Esophagus squamous epithelium (tissue), 5 donors: ENCODE results near the gene ASAP2. TPM values are rescaled to one million over a fixed set of nuclear protein-coding genes. Genes with fewer than 3 reads are reported as not detected.

Experiments
- DNase-seq: peaks from one replicate; lab custom pipeline; 2025; lab: John Stamatoyannopoulos, UW
- H3K27ac ChIP-seq, 4 donors: fragments of 200-600 bp; sonication (generic); one replicate each; pipeline ENCODE4 v1.5.1; 2016 to 2019; ENCODE audit warnings: mild to moderate bottlenecking in 1 of 4
- H3K27me3 ChIP-seq, 4 donors: fragments of 200-600 bp; sonication (generic); 1 replicate in 3 of 4; 2 replicates in 1 of 4; pipeline versions ENCODE4 v1.5.1 to v1.6.0; 2017 to 2021; ENCODE audit warnings: antibody characterized with exemption in 1 of 4
- H3K36me3 ChIP-seq, 3 donors: fragments of 200-600 bp; sonication (generic); one replicate each; pipeline ENCODE4 v1.5.1; 2016 to 2019
- H3K4me1 ChIP-seq, 3 donors: fragments of 200-600 bp; sonication (generic); one replicate each; pipeline ENCODE4 v1.5.1; 2017 to 2019
- H3K4me3 ChIP-seq, 4 donors: fragments of 200-600 bp; sonication (generic); 1 replicate in 3 of 4; 2 replicates in 1 of 4; pipeline ENCODE4 v1.5.1; 2016 to 2019; ENCODE audit warnings: mild to moderate bottlenecking in 2 of 4, moderate library complexity in 1 of 4
- H3K9me3 ChIP-seq, 3 donors: fragments of 200-600 bp; sonication (generic); one replicate each; pipeline ENCODE4 v1.5.1; 2016 to 2019
- POLR2A ChIP-seq, 4 donors: fragments of 450-650 bp; IDR thresholded peaks; one replicate each; pipeline ENCODE4 v1.6.1; 2017; ENCODE audit warnings: antibody characterized with exemption in 4 of 4, mild to moderate bottlenecking in 4 of 4, moderate library complexity in 3 of 4
- WGBS, 2 donors: methylation state at CpG; one replicate each; pipeline ENCODE4 v1.1.5; 2018; 5-methylcytosine and 5-hydroxymethylcytosine counted together
- intact Hi-C: fragments of 100-400 bp; cut with DNase I; formaldehyde crosslinking; loops from one replicate; pipeline ENCODE4 v1.15.0; 2022
- total RNA-seq, 4 donors: library from RNA; depleted of rRNA; stranded (reverse); fragments of >200 nt; gene quantifications; one replicate each; pipeline ENCODE4 v1.1.0, GENCODE V29; 2016
- TF ChIP-seq, protein P1 (sequence below), 6 experiments: fragments of 450-650 bp in 4 of 6; fragments of 200-600 bp in 2 of 6; sonication (generic) in 2 of 6; IDR thresholded peaks; one replicate each; pipeline ENCODE4 v1.5.1; 2016 to 2019; ENCODE audit warnings: antibody characterized with exemption in 6 of 6, mild to moderate bottlenecking in 4 of 6, moderate library complexity in 4 of 6
- donor health status: DM: yes; HTN: yes; CAD: no.

The ASAP2 gene
- total RNA-seq, 4 donors from 2014 or later = 3.3 to 15.3 (median 6.9) TPM

DNA sequence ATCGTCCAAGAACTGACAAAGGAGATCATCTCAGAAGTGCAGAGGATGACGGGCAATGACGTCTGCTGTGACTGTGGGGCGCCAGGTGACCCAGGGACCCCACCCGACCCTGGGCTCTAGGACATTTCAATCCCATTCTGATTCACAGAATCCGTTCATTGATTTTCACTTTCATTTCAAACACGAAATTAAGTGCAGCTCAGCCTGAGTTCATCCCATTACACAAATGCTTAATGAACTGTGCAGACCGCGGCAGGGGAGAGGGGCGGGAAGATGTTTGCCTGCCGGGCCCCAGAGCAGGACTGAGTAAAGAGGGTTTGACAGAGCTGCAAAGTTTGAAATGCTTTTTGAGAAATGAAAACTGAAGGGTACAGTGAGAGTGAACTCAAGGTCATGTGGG lies 149.6 kb downstream of the ASAP2 start:
- TF ChIP-seq POLR2A (IDR thresholded peaks at IDR 0.05) = no peak
- TF ChIP-seq, protein P1, sequence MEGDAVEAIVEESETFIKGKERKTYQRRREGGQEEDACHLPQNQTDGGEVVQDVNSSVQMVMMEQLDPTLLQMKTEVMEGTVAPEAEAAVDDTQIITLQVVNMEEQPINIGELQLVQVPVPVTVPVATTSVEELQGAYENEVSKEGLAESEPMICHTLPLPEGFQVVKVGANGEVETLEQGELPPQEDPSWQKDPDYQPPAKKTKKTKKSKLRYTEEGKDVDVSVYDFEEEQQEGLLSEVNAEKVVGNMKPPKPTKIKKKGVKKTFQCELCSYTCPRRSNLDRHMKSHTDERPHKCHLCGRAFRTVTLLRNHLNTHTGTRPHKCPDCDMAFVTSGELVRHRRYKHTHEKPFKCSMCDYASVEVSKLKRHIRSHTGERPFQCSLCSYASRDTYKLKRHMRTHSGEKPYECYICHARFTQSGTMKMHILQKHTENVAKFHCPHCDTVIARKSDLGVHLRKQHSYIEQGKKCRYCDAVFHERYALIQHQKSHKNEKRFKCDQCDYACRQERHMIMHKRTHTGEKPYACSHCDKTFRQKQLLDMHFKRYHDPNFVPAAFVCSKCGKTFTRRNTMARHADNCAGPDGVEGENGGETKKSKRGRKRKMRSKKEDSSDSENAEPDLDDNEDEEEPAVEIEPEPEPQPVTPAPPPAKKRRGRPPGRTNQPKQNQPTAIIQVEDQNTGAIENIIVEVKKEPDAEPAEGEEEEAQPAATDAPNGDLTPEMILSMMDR (IDR thresholded peaks at IDR 0.05) = no peak
- WGBS, 2 donors = 71 to 75% methylated on average over 8 to 11 of the region's 11 CpGs
- no peak for DNase-seq
- H3K36me3 ChIP-seq = peaks cover 0 to 94% (median 0%) of the 10 kb centered on the region in 3 donors
- no peaks in the 10 kb centered on the region for H3K4me1 ChIP-seq
- no peaks in the 10 kb centered on the region for H3K9me3 ChIP-seq
- no peaks in the 10 kb centered on the region for H3K27me3 ChIP-seq
- no peak overlapping the region for H3K4me3 ChIP-seq
- H3K27ac ChIP-seq = no peak overlapping the region
- intact Hi-C loops = no loop called here

DNA sequence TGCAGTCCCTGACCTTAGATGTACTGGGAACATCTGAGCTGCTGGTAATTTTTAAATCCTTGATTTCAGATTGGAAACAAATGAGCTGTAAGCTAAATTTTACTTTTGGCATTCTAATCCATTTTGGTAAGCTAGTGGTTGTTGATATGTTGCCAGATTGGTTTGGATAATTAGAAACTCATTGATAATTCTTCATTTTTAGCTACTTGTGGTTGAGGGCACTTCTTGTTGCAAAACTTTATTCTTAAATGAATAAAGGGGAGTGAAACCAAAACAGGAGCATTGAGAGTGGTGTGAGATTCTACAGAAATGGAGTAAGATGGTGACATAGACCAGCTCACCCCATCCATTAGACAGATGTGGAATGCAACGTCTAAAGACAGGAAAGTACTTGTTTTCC lies 152.2 kb downstream of the ASAP2 start:
- WGBS, 2 donors = 53 to 76% methylated on average over 1 of the region's 1 CpG
- no peaks in the 10 kb centered on the region for H3K4me1 ChIP-seq
- intact Hi-C loops = no loop called here
- H3K27me3 ChIP-seq = no peaks in the 10 kb centered on the region
- no peak overlapping the region for H3K4me3 ChIP-seq
- no peaks in the 10 kb centered on the region for H3K9me3 ChIP-seq
- no peak overlapping the region for H3K27ac ChIP-seq
- DNase-seq = no peak
- TF ChIP-seq POLR2A (IDR thresholded peaks at IDR 0.05) = no peak
- TF ChIP-seq, protein P1 (IDR thresholded peaks at IDR 0.05) = no peak
- peaks cover 0 to 91% (median 0%) of the 10 kb centered on the region in 3 donors for H3K36me3 ChIP-seq

DNA sequence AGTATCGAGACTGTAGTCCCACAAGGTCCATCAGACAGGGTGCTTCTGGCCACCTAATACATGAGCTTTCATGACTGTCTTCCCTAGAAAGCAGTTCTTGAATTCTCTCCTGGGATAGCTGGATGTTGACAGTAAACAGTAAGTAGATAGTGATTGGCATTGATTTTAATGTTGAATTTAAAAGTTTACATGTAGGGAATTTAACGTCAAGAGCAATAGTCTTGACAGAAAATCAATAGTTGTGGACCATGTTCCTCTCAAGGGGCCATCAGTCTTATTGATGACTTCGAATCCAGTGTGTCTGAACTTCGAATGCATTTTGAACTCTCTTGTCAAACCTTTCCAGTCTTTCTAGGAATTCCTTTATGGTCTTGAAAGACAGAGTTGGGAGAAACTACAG lies 152.9 kb downstream of the ASAP2 start:
- DNase-seq = no peak
- no peak for TF ChIP-seq POLR2A (IDR thresholded peaks at IDR 0.05)
- TF ChIP-seq, protein P1 (IDR thresholded peaks at IDR 0.05) = no peak
- WGBS, 2 donors = 86 to 89% methylated on average over 4 of the region's 4 CpGs
- Histone ChIP-seq H3K9me3 (no peaks in the 10 kb centered on the region), H3K27ac (no peak overlapping the region), H3K27me3 (no peaks in the 10 kb centered on the region), H3K36me3 (peaks cover 0 to 85% (median 0%) of the 10 kb centered on the region in 3 donors), H3K4me3 (no peak overlapping the region), H3K4me1 (no peaks in the 10 kb centered on the region)
- intact Hi-C loops = no loop called here

DNA sequence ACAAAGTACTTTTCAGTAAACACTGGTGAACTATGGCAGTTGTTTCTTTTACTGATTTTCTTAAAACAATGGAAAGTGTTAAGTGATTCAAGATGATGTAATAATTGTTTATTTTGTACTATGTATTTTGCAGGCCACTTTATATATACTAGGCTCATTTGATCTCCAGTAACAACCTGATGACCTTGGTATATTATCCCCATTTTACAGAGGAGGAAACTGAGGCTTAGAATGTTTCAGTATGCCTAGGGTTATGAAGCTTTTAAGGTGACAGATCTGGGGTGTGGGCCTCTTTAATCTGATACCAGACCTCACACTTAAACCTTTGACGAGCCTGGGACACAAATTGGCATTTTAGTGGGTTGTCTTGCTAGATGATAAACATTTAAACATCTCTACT lies 153.5 kb downstream of the ASAP2 start:
- Histone ChIP-seq H3K9me3 (no peaks in the 10 kb centered on the region), H3K27me3 (no peaks in the 10 kb centered on the region), H3K36me3 (peaks cover 0 to 84% (median 0%) of the 10 kb centered on the region in 3 donors), H3K4me3 (no peak overlapping the region), H3K4me1 (no peaks in the 10 kb centered on the region), H3K27ac (no peak overlapping the region)
- DNase-seq = no peak
- intact Hi-C loops = no loop called here
- WGBS, 2 donors = 91 to 100% methylated on average over 1 of the region's 1 CpG
- TF ChIP-seq POLR2A (IDR thresholded peaks at IDR 0.05) = no peak
- TF ChIP-seq, protein P1 (IDR thresholded peaks at IDR 0.05) = no peak

DNA sequence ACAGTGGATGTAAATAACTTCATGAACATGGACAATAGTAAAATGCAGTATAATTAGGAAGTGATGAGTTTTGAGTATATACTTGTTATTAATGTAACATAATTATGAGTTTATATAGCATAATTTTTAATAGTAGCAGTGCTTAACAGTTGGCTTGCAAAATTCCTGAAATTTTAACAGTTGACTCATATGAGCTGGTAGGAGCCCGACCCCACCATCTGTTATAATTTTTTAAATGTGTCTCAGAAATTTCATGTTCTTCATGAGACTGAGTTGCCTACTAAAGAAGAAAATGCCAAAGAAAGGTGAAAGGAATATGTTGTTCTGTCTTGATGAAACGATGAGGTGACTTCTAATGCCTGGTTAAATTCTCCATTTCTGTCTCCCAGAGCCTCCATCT lies 154.1 kb downstream of the ASAP2 start:
- TF ChIP-seq, protein P1 (IDR thresholded peaks at IDR 0.05) = no peak
- no peak for TF ChIP-seq POLR2A (IDR thresholded peaks at IDR 0.05)
- intact Hi-C loops = no loop called here
- Histone ChIP-seq H3K27ac (no peak overlapping the region), H3K4me3 (no peak overlapping the region), H3K4me1 (no peaks in the 10 kb centered on the region), H3K36me3 (peaks cover 0 to 83% (median 0%) of the 10 kb centered on the region in 3 donors), H3K27me3 (no peaks in the 10 kb centered on the region), H3K9me3 (no peaks in the 10 kb centered on the region)
- 82% methylated on average over 2 of the region's 2 CpGs for WGBS, 2 donors
- DNase-seq = no peak
